Erythroblast (primary cell): ENCODE results near the gene ZNF222.

Source experiments
- GATA1 ChIP-seq: IDR thresholded peaks from 2 replicates; pipeline ENCODE4 v1.6.1; 2011; ENCODE audit warnings: low read depth, mild to moderate bottlenecking, control low read depth, low read length, moderate library complexity
- POLR2A ChIP-seq: IDR thresholded peaks from 2 replicates; pipeline ENCODE4 v1.6.1; 2011; ENCODE audit warnings: mild to moderate bottlenecking, low read length

- TF ChIP-seq POLR2A (no peak), GATA1 (no peak)
Observed at GRCh38 chr19:44061038-44061437, 35.9 kb downstream of the ZNF222 start.
